ENCODE results near the gene BHLHA9.

DNA sequence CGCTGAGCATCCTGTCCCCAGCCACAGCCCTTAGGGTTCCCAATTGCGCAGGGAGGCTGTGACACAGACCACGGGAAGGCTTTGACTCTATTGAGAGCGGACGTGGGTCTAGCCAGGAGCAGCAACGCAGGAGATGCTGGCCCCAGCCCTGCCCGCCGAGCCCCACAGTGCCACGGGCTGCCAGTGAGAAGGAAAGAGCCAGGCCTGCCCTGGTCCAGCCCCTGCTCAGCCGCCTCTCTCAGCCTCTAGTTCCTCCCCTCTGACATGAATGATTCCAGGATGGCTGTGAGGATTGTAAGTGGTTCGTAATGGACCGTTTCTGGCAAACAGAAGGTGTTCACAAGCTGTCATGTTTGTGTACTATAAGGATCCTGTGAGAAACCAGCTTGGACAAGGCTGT lies 2.5 kb downstream of the BHLHA9 start:
- no peak for TF ChIP-seq POLR2AphosphoS5 (IDR thresholded peaks at IDR 0.05; ENCODE audit: borderline replicate concordance, low read depth, low read length)
- no peak for TF ChIP-seq EZH2 (IDR thresholded peaks at IDR 0.05)

All from SK-N-MC (cell line).